Fibroblast of skin of scalp (primary cell): ENCODE measurements around the gene TEX2.

Source experiments
- DNase-seq: peaks from one replicate; pipeline ENCODE4 v3.0.0-alpha.2; 2013

TEX2 gene

DNA sequence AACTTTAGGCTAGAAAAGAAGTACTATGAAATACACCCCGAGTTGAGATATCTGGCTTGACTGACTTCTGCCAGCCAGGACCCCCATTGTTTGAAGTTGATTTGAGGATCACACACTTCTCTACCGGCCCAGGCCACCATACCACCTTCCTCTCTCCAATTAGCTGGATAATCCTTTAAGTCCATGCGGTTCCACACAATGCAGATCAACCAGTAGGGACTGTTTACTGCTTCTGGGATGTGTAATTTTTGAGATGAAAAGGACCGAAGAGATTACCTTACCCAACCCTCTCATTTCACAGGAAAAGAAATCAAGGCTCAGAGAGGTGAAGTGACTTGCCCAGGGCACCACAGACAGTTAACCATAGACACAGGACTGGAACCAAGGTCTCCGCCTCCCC lies 153.7 kb downstream of the TEX2 start:
- no peak for DNase-seq

DNA sequence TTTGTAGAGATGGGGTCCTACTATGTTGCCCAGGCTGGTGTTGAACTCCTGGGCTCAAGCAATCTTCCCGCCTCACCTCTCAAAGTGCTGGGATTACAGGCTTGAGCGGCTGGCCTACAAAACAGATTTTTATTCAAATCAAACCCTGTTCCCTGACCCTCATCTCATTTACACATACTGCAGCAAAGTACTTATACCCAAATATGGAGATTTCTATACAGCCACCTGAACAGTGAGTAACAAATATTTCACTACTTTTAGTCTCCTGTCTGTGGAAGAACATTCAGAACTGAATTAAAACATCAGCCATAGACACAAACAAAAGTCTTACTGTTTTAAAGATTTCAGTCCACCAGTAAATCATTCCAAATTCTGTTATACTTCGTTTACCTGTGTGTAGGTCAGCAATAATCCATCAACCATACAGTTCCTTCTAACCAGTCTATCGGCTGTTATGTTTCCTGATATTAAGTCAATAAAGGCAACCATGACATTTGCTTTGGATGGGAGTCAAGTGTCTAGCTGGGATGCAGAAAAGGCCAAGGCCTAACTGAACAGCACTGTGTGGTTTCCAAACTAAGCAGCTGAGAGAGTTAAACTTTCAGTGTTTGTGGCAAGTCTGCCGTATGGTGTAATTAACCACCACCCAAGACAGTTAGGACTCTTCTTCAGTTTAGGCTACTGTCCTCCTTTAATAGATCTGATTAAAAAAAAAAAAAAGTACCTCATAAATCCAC lies 155.4 kb downstream of the TEX2 start:
- no peak for DNase-seq

DNA sequence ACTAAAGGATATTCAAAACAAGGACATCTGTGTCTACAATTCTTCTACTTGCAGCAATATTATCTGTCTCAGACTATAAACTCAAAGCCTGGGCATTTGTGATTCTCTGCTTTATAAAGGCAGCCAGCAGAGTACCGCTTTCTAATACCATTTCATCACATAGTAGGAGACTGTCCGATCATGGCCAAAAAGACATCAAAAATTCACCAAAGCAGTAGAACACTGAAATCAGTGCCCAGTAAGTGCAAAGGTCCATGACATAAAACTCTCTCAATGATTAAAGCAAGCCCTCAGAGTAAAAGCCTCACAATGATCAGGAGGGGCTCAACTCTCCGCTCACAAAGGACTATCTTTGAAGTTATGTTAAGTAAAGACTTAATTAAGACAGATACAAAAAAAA lies 156.1 kb downstream of the TEX2 start:
- DNase-seq = no peak

DNA sequence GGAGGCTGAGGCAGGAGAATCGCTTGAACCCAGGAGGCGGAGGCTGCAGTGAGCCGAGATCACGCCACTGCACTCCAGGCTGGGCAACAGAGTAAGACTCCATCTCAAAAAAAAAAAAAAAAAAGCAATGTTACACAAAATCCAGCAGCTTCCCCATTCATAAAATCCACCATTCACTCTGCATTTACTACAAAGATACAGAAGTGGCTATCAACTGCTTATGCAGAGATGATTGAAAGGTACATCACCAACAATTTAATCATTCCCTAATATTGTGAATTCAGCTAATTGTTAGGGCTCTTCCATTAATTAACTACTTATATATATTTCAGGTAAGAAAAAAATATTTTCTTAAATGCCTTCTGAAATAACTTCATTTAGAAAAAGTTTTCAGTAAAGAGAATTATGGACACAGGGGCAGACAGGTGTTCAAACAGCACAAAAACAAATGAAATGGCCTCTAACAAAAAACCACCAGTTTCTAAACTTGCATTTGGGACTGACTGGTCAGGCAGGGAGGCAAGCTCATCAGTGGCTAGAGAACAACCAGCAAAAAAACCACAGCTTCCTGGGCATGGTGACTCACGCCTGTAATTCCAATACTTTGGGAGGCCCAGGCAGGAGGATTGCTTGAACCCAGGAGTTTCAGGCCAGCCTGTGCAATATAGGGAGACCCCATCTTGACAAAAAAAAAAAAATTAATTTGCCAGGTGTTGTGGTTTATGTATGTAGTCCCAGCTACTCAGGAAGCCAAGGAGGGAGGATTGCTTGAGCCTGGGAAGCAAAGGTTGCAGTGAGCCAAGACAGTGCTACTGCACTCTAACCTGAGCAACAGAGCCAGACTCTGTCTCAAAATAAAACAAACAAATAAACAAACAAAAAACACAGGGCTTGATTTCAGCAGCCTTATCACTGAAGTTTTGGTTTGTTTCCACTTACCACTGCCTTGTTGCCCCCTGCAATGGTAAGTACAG lies 159.4 kb downstream of the TEX2 start:
- DNase-seq = peak; percentile 35

DNA sequence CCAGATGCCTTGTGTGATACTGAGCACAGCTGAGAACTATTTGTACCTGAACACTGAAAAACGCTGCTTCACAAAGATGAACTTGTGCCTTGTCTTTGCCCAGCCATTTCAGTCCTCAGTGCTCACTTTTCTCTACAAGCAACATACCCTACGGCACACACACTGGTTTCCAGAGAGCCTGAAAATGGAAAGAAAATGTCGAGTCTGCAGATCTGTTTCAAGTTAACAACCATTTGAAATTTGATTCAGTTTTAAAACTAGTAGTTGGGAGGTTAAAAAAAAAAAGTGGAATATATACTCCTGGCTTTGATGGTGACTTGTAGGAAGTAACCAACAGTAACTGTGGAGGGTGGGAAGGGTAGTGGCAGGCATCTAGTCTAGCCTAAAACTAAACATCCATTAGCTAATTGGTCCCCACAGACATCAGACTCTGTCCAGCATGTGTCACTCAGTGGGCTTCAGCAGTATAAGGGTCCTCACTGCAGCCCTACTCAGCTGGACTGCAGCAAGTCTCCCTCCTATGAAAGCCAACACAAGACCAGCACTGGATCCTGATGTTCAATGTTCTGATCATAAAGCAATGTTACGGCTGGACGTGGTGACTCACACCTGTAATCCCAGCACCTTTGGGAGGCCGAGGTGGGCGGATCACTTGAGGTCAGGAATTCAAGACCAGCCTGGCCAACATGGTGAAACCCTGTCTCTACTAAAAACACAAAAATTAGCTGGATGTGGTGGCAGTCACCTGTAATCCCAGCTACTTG lies 160.3 kb downstream of the TEX2 start:
- no peak for DNase-seq

DNA sequence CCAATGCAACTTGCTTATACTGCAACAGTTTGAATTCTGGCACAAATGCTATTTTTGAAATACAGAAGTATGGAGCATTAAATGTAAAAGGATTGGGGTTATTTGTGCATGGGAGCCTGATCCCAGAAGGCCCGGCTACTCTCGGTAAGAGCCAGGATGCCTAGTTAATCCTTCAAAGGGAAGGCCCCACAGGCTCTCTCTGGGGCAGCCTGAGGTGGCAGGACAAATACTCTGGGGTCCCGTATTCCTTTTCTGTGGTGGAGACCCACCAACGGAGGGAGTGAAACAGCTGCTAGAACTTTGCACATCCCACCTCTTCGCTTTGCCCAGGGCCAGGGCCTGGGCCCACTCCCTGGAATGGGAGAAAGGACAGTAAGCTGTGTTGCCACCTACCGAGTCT lies 163.5 kb downstream of the TEX2 start:
- no peak for DNase-seq
